A673 (cell line): ENCODE measurements around the gene SEC16A. TPM values are rescaled to one million over a fixed set of nuclear protein-coding genes. Genes with fewer than 3 reads are reported as not detected.
A peak's percentile ranks its signal among the peaks of the same experiment; 100 is the strongest.

Source experiments
- BruUV-seq: library from RNA; stranded (reverse); fragments of 400-500 nt; replicated peaks from 2 replicates; lab custom pipeline; 2021; lab: Mats Ljungman, UMichigan
- CTCF ChIA-PET: fragments of 300-600 bp; sonication (Branson Sonifier 250); formaldehyde crosslinking; loops from one replicate; lab custom pipeline; 2022; ENCODE audit warnings: antibody characterized with exemption; lab: Charles Lee
- POLR2A ChIA-PET: fragments of 300-600 bp; sonication (Branson Sonifier 250); formaldehyde crosslinking; loops from one replicate; lab custom pipeline; 2022; ENCODE audit warnings: antibody characterized with exemption; ENCODE audit not compliant: low non-redundant PET; lab: Charles Lee
- DNase-seq: peaks from one replicate; pipeline ENCODE4 v3.0.0-alpha.2; 2015; ENCODE audit warnings: low spot score
- H3K27ac ChIP-seq: fragments of 200-600 bp; sonication (generic); 2 replicates; pipeline ENCODE4 v1.5.1; 2016; ENCODE audit warnings: mixed run types, low read depth, mild to moderate bottlenecking, mixed read lengths, antibody characterized with exemption, low read length; ENCODE audit not compliant: poor library complexity, severe bottlenecking
- H3K27me3 ChIP-seq: fragments of 200-600 bp; sonication (generic); replicated peaks from 2 replicates; pipeline ENCODE4 v1.6.1; 2017; ENCODE audit warnings: mixed run types, low read depth, mild to moderate bottlenecking, mixed read lengths, antibody characterized with exemption, low read length; ENCODE audit not compliant: insufficient read depth, poor library complexity
- H3K36me3 ChIP-seq: fragments of 200-600 bp; sonication (generic); 2 replicates; pipeline ENCODE4 v1.6.1; 2016; ENCODE audit warnings: mixed run types, mild to moderate bottlenecking, mixed read lengths, antibody characterized with exemption, low read length; ENCODE audit not compliant: insufficient read depth, poor library complexity, severe bottlenecking
- H3K4me1 ChIP-seq: fragments of 200-600 bp; sonication (generic); 2 replicates; pipeline ENCODE4 v1.6.1; 2017; ENCODE audit warnings: mixed run types, mild to moderate bottlenecking, mixed read lengths, antibody characterized with exemption, low read length; ENCODE audit not compliant: insufficient read depth, poor library complexity, severe bottlenecking
- H3K4me3 ChIP-seq: fragments of 200-600 bp; sonication (generic); 2 replicates; pipeline ENCODE4 v1.5.1; 2016; ENCODE audit warnings: low read depth, mixed run types, mild to moderate bottlenecking, mixed read lengths, low read length; ENCODE audit not compliant: poor library complexity, severe bottlenecking
- H3K9me3 ChIP-seq: fragments of 200-600 bp; sonication (generic); 2 replicates; pipeline ENCODE4 v1.6.1; 2016; ENCODE audit warnings: mixed run types, low read depth, mild to moderate bottlenecking, mixed read lengths, antibody characterized with exemption, low read length; ENCODE audit not compliant: poor library complexity, severe bottlenecking
- CTCF ChIP-seq: fragments of 300-800, 200-600 bp; sonication (generic); conservative IDR thresholded peaks from 2 replicates; pipeline ENCODE4 v1.5.1; 2017; ENCODE audit warnings: low read depth, mild to moderate bottlenecking, antibody characterized with exemption, low read length, moderate library complexity, mixed read lengths
- EZH2 ChIP-seq: fragments of 200-600 bp; sonication (generic); IDR thresholded peaks from 2 replicates; pipeline ENCODE4 v1.6.1; 2017; ENCODE audit warnings: borderline replicate concordance, low read depth, mild to moderate bottlenecking, mixed read lengths, antibody characterized with exemption, low read length; ENCODE audit not compliant: poor library complexity, severe bottlenecking
- intact Hi-C: fragments of 100-400 bp; cut with micrococcal nuclease; formaldehyde crosslinking; loops from one replicate; pipeline ENCODE4 v1.10.0; 2022; ENCODE audit not compliant: unreplicated experiment
- total RNA-seq: library from RNA; stranded (reverse); gene quantifications from 2 replicates; pipeline ENCODE4 v1.2.3, GENCODE V29; 2021

Gene SEC16A
- total RNA-seq, 1 experiment from 2014 or later, result 72.9 TPM

- H3K9me3 ChIP-seq, result no peaks in the 10 kb centered on the region
- no TSS peak for BruUV-seq
- H3K27ac ChIP-seq, result peak overlapping the region; percentile 50
- H3K4me1 ChIP-seq, result peaks cover 6% of the 10 kb centered on the region
- no peak for DNase-seq
- no peak overlapping the region for H3K4me3 ChIP-seq
- POLR2A ChIA-PET, result no interaction called here
- no peak for TF ChIP-seq EZH2
- no peak for TF ChIP-seq CTCF
- no peaks in the 10 kb centered on the region for H3K27me3 ChIP-seq
- H3K36me3 ChIP-seq, result peaks cover 54% of the 10 kb centered on the region
- intact Hi-C loops, result no loop called here
- CTCF ChIA-PET, result no interaction called here
These were observed 78.1 kb downstream of the SEC16A start for GRCh38 chr9:136404801-136405136.

- ChIA-PET CTCF (interaction anchor here (0.6 kb wide), 1 partner anchor 17 kb away, joined by 7 read pairs; no protein-coding TSS in a partner anchor), POLR2A (no interaction called here)
- Histone ChIP-seq H3K27ac (peak overlapping the region; percentile 50), H3K4me1 (peaks cover 6% of the 10 kb centered on the region), H3K27me3 (no peaks in the 10 kb centered on the region), H3K9me3 (no peaks in the 10 kb centered on the region), H3K36me3 (peaks cover 54% of the 10 kb centered on the region), H3K4me3 (no peak overlapping the region)
- BruUV-seq, result no TSS peak
- no peak for DNase-seq
- no peak for TF ChIP-seq EZH2
- no peak for TF ChIP-seq CTCF
- intact Hi-C loops, result no loop called here
These were observed 78.7 kb downstream of the SEC16A start for GRCh38 chr9:136403915-136404800.

- intact Hi-C loops, result no loop called here
- TF ChIP-seq CTCF, result no peak
- TF ChIP-seq EZH2, result no peak
- no peak for DNase-seq
- Histone ChIP-seq H3K4me3 (no peak overlapping the region), H3K4me1 (peaks cover 9% of the 10 kb centered on the region), H3K36me3 (peaks cover 56% of the 10 kb centered on the region), H3K27me3 (no peaks in the 10 kb centered on the region), H3K27ac (peak overlapping the region; percentile 50), H3K9me3 (no peaks in the 10 kb centered on the region)
- no TSS peak for BruUV-seq
- CTCF ChIA-PET, result interaction anchor here (0.6 kb wide), 1 partner anchor 18 kb away, joined by 7 read pairs; no protein-coding TSS in a partner anchor
- POLR2A ChIA-PET, result no interaction called here
These were observed 79.3 kb downstream of the SEC16A start for GRCh38 chr9:136403538-136403914.
